ENCODE results near the gene IL16.

- TF ChIP-seq CTCF (IDR thresholded peaks at IDR 0.05) (no peak), POLR2A (IDR thresholded peaks at IDR 0.05) (no peak), EP300 (IDR thresholded peaks at IDR 0.05) (no peak), POLR2AphosphoS5 (IDR thresholded peaks at IDR 0.05) (no peak)
Measured at GRCh38 chr15:81235276-81236123, 38.8 kb downstream of the IL16 start.
